AG10803 (cell line): ENCODE data around the gene TNFAIP3.

Experiments used
- DNase-seq: peaks from one replicate; pipeline ENCODE4 v3.0.0; 2010; ENCODE audit warnings: low read depth
- H3K4me3 ChIP-seq: 2 replicates; pipeline ENCODE4 v1.5.1; 2011; ENCODE audit warnings: mild to moderate bottlenecking, low read length, control low read depth
- TF ChIP-seq, protein P1 (sequence below): conservative IDR thresholded peaks from 2 replicates; pipeline ENCODE4 v1.5.1; 2011; ENCODE audit warnings: mild to moderate bottlenecking, low read length, control low read depth, inconsistent platforms

TNFAIP3 gene

DNA sequence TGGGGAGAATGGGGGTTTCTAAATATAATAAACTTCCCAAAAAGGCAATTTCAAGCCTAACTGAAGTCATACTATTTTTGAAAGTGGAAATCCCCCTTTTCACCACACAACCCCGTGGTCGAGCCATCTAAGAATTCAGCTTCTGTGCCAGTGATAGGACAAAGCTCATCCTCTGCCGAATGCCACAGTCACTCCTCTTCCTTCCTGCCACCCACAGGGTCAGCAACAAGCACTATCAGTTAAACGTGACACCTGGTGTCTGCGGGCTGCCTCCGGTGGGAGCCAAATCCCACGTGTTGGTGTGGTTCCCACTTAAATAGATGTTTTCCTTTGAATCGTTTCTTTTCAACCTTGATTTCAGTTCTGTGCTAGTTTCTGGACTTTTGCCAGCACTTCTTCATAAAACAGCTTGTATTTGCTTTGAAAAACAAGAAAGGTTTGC lies 60.7 kb downstream of the TNFAIP3 start:
- DNase-seq = no peak
- no peak overlapping the region for H3K4me3 ChIP-seq
- TF ChIP-seq, protein P1, sequence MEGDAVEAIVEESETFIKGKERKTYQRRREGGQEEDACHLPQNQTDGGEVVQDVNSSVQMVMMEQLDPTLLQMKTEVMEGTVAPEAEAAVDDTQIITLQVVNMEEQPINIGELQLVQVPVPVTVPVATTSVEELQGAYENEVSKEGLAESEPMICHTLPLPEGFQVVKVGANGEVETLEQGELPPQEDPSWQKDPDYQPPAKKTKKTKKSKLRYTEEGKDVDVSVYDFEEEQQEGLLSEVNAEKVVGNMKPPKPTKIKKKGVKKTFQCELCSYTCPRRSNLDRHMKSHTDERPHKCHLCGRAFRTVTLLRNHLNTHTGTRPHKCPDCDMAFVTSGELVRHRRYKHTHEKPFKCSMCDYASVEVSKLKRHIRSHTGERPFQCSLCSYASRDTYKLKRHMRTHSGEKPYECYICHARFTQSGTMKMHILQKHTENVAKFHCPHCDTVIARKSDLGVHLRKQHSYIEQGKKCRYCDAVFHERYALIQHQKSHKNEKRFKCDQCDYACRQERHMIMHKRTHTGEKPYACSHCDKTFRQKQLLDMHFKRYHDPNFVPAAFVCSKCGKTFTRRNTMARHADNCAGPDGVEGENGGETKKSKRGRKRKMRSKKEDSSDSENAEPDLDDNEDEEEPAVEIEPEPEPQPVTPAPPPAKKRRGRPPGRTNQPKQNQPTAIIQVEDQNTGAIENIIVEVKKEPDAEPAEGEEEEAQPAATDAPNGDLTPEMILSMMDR = no peak

DNA sequence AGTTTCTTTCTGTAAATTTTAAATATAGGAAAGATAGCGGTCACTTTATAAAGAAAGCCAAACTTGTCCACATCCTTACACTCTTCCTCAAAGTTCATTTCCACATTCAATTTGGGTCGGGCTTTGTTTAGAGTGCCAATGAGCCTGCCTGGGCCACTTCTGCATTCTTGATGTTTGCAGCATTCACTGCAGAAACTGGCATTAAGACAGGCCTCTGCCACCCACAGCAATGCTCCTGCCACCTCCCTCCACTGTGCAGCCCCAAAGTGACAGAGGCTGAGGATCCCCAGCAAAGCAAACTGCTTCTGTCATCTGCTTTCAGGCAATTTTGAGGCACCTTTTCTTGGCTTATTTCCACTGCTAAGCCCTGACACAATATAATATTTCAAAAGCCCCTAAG lies 61.2 kb downstream of the TNFAIP3 start:
- TF ChIP-seq, protein P1 = no peak
- no peak overlapping the region for H3K4me3 ChIP-seq
- DNase-seq = no peak

DNA sequence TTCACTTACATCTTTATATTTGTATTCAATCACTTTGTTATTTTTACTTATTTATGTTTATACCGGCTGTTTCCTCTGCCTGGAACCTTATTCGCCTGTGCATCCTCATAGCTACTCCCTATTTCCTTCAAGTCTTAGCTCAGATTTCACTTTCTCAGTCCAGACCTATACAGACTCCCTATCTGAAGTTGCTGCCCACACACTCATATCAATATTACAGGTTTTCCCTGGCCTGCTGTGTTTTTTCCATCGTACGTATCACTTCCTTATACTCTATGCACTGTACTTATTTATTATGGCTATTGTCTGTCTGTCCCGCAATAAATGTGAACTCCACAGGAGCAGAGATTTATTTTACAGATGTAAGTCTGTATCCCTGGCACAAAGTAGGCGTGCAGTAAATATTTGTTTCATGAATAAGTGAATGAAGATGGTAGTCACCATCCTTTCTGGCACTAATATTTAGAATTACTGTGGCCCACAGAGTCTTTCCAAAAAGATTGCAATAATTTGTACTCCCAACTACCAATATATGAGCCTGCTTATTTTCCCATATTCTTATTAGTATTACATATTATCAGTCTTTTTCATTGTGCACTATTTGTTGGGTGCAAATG lies 64.9 kb downstream of the TNFAIP3 start:
- TF ChIP-seq, protein P1 = no peak
- no peak overlapping the region for H3K4me3 ChIP-seq
- no peak for DNase-seq
